HUES48 (cell line): ENCODE data around the gene CLDN14.

Source experiments
- H3K27ac ChIP-seq: one replicate; pipeline ENCODE4 v1.7.0; 2013; ENCODE audit warnings: low read depth, low read length, inconsistent platforms
- H3K27me3 ChIP-seq: 2 replicates; pipeline ENCODE4 v1.6.1; 2013; ENCODE audit warnings: mild to moderate bottlenecking, low read length; ENCODE audit not compliant: control insufficient read depth, insufficient read depth
- H3K36me3 ChIP-seq: 2 replicates; pipeline ENCODE4 v1.6.1; 2013; ENCODE audit warnings: low read length; ENCODE audit not compliant: control insufficient read depth, insufficient read depth
- H3K4me1 ChIP-seq: 2 replicates; pipeline ENCODE4 v1.6.1; 2013; ENCODE audit warnings: mild to moderate bottlenecking, low read length; ENCODE audit not compliant: control insufficient read depth, insufficient read depth
- H3K4me3 ChIP-seq: 2 replicates; pipeline ENCODE4 v1.5.1; 2013; ENCODE audit warnings: mild to moderate bottlenecking, low read depth, low read length
- H3K9ac ChIP-seq: 2 replicates; pipeline ENCODE4 v1.6.1; 2013; ENCODE audit warnings: mild to moderate bottlenecking, low read depth, low read length, moderate library complexity
- H3K9me3 ChIP-seq: 2 replicates; pipeline ENCODE4 v1.6.1; 2013; ENCODE audit warnings: low read length; ENCODE audit not compliant: control insufficient read depth, insufficient read depth

Gene CLDN14

GRCh38 chr21:36431252-36431651 is 48.7 kb downstream of the CLDN14 start:
- Histone ChIP-seq H3K27ac (no peak overlapping the region), H3K4me3 (no peak overlapping the region), H3K27me3 (no peaks in the 10 kb centered on the region), H3K9ac (no peak overlapping the region), H3K9me3 (no peaks in the 10 kb centered on the region), H3K36me3 (no peaks in the 10 kb centered on the region), H3K4me1 (0 out of 2 replicates have a peak, but pooled peaks cover 4% of the 10 kb centered on the region)

GRCh38 chr21:36430841-36431240 is 49.1 kb downstream of the CLDN14 start:
- Histone ChIP-seq H3K36me3 (no peaks in the 10 kb centered on the region), H3K9ac (no peak overlapping the region), H3K27ac (no peak overlapping the region), H3K4me3 (no peak overlapping the region), H3K4me1 (0 out of 2 replicates have a peak, but pooled peaks cover 4% of the 10 kb centered on the region), H3K27me3 (no peaks in the 10 kb centered on the region), H3K9me3 (no peaks in the 10 kb centered on the region)

DNA sequence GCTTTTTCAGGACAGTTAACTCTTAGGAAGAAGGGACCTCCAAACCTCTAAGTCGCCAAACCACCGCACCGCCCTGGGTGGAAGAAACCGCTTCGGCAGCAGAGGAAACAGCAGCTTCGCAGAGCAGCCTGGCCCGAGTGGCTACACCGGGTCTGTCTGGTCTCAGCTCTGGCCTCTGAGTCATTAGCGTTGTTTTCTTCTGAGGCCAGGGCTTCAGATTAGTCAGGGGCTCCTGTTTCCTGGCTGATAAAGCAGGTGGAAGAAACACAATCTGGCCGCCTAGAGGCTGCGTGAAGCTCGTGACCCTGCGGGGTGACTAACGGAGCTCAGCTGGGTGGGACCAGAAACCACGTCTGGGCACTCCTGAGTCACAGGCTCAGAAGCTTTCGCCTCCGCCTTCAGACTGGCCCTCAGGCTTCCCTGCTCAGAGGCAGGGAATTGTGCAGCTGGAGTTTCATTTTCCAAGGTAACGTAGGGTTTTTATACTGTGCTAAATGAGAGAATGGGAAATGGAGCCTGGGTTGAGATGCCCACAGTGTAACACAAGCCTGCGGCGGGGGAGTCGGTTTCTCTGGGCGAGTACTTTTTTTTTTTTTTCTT is 49.9 kb downstream of the CLDN14 start:
- Histone ChIP-seq H3K9ac (no peak overlapping the region), H3K27me3 (no peaks in the 10 kb centered on the region), H3K9me3 (no peaks in the 10 kb centered on the region), H3K4me1 (0 out of 2 replicates have a peak, but pooled peaks cover 4% of the 10 kb centered on the region), H3K36me3 (no peaks in the 10 kb centered on the region), H3K27ac (peak overlapping the region; percentile 80), H3K4me3 (no peak overlapping the region)

DNA sequence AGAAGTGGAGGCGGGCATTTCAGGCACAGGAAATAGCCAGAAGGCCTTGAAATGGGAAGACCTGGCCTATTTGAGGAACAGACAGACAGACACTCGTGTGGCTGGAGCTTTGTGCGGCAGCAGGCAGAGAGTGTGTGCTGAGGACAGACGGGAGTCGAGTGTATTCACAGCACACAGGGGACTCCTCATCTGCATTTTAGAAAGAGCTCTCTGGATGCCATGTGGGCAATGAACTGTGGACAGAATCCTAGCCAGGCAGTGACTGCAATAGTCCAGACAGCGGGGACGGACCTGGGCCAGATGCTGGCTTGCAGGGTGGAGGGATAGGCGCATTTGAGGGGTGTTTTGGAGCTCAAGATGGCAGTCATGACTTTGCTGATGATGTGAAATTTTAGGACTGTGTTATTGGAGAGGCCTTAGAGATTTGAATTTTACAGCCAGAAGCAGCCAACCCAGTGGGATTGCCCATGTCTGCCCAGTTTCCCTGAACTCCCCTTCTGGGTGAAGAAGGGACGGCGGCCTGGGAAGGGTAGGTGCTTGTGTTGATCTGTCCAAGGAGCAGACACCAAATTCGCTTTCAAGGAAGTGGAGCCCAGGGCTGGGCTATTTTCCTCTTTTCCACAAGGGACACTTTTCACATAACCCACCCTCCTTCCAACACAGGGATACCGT is 51.0 kb downstream of the CLDN14 start:
- H3K27ac ChIP-seq = no peak overlapping the region
- 0 out of 2 replicates have a peak, but pooled peaks cover 4% of the 10 kb centered on the region for H3K4me1 ChIP-seq
- H3K36me3 ChIP-seq = no peaks in the 10 kb centered on the region
- H3K9me3 ChIP-seq = no peaks in the 10 kb centered on the region
- no peak overlapping the region for H3K9ac ChIP-seq
- no peak overlapping the region for H3K4me3 ChIP-seq
- no peaks in the 10 kb centered on the region for H3K27me3 ChIP-seq

GRCh38 chr21:36427502-36427901 is 52.4 kb downstream of the CLDN14 start:
- no peak overlapping the region for H3K27ac ChIP-seq
- no peak overlapping the region for H3K4me3 ChIP-seq
- H3K9me3 ChIP-seq = no peaks in the 10 kb centered on the region
- no peaks in the 10 kb centered on the region for H3K27me3 ChIP-seq
- H3K36me3 ChIP-seq = no peaks in the 10 kb centered on the region
- 0 out of 2 replicates have a peak, but pooled peaks cover 4% of the 10 kb centered on the region for H3K4me1 ChIP-seq
- H3K9ac ChIP-seq = no peak overlapping the region

DNA sequence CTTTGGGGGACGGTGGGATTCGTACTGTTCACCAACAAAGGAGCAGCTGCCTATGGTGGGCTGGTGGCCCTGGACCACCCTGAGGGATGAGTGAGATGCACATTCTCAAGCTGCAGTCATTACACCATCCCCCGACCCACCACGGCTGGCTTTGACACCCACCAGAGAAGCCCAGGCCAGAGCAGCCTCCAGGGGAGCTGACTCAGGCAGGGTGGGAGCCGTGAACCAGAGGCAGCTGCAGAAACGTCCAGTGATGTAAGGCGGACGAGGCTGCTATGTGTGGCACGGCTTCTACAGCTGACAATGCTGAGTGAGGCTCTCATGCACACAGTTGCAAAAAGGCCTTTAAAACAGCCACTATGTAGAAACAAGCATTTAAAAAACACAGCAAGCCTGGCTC is 54.6 kb downstream of the CLDN14 start:
- no peak overlapping the region for H3K9ac ChIP-seq
- H3K27ac ChIP-seq = no peak overlapping the region
- no peaks in the 10 kb centered on the region for H3K27me3 ChIP-seq
- H3K4me3 ChIP-seq = no peak overlapping the region
- H3K36me3 ChIP-seq = no peaks in the 10 kb centered on the region
- H3K4me1 ChIP-seq = 0 out of 2 replicates have a peak, but pooled peaks cover 4% of the 10 kb centered on the region
- H3K9me3 ChIP-seq = no peaks in the 10 kb centered on the region

- Histone ChIP-seq H3K27ac (no peak overlapping the region), H3K4me1 (no peaks in the 10 kb centered on the region), H3K9me3 (no peaks in the 10 kb centered on the region), H3K9ac (no peak overlapping the region), H3K27me3 (no peaks in the 10 kb centered on the region), H3K36me3 (no peaks in the 10 kb centered on the region), H3K4me3 (no peak overlapping the region)
Observed at GRCh38 chr21:36424592-36424991, 55.3 kb downstream of the CLDN14 start.

GRCh38 chr21:36423771-36424433 is 56.0 kb downstream of the CLDN14 start:
- Histone ChIP-seq H3K9ac (no peak overlapping the region), H3K36me3 (no peaks in the 10 kb centered on the region), H3K27ac (no peak overlapping the region), H3K27me3 (no peaks in the 10 kb centered on the region), H3K4me3 (no peak overlapping the region), H3K4me1 (no peaks in the 10 kb centered on the region), H3K9me3 (no peaks in the 10 kb centered on the region)

- Histone ChIP-seq H3K27ac (peak overlapping the region; percentile 49), H3K9ac (no peak overlapping the region), H3K9me3 (no peaks in the 10 kb centered on the region), H3K4me3 (no peak overlapping the region), H3K27me3 (no peaks in the 10 kb centered on the region), H3K4me1 (no peaks in the 10 kb centered on the region), H3K36me3 (peaks cover 3% of the 10 kb centered on the region; the same call in 1 of the 2 replicates)
Observed at GRCh38 chr21:36422279-36423098, 57.4 kb downstream of the CLDN14 start.

GRCh38 chr21:36420571-36421339 is 59.2 kb downstream of the CLDN14 start:
- no peaks in the 10 kb centered on the region for H3K4me1 ChIP-seq
- H3K9me3 ChIP-seq = no peaks in the 10 kb centered on the region
- no peaks in the 10 kb centered on the region for H3K27me3 ChIP-seq
- no peak overlapping the region for H3K4me3 ChIP-seq
- H3K36me3 ChIP-seq = peaks cover 18% of the 10 kb centered on the region
- no peak overlapping the region for H3K9ac ChIP-seq
- no peak overlapping the region for H3K27ac ChIP-seq
